T1000 (cell line): ENCODE results near the gene CDH4.
"Not testable (repeated sequence)": the region's sequence is repeated elsewhere in the genome, so short reads cannot be mapped to it uniquely, and the experiment has no call there.

Source experiments
- DNase-seq: peaks from one replicate; lab custom pipeline; 2025; ENCODE audit warnings: mixed read lengths; lab: John Stamatoyannopoulos, UW

Gene CDH4

GRCh38 chr20:61253640-61254511, 1.8 kb downstream of the CDH4 start:
- DNase-seq = no peak

GRCh38 chr20:61254881-61255626, 3.0 kb downstream of the CDH4 start:
- DNase-seq = no peak

GRCh38 chr20:61256365-61256764, 4.3 kb downstream of the CDH4 start:
- no peak for DNase-seq

GRCh38 chr20:61256824-61257223, 4.8 kb downstream of the CDH4 start:
- no peak for DNase-seq

GRCh38 chr20:61257611-61258010, 5.5 kb downstream of the CDH4 start:
- no peak for DNase-seq

- no peak for DNase-seq
Measured at GRCh38 chr20:61259741-61260140, 7.7 kb downstream of the CDH4 start.

GRCh38 chr20:61260905-61261304, 8.8 kb downstream of the CDH4 start:
- DNase-seq = no peak

- no peak for DNase-seq
Measured at GRCh38 chr20:61262036-61262435, 10.0 kb downstream of the CDH4 start.

GRCh38 chr20:61262514-61262913, 10.5 kb downstream of the CDH4 start:
- no peak for DNase-seq

- DNase-seq = no peak
Measured at GRCh38 chr20:61263084-61263695, 11.1 kb downstream of the CDH4 start.

- DNase-seq = no peak
Measured at GRCh38 chr20:61263938-61264337, 11.9 kb downstream of the CDH4 start.

- DNase-seq = no peak
Measured at GRCh38 chr20:61267241-61267640, 15.2 kb downstream of the CDH4 start.

- no peak for DNase-seq
Measured at GRCh38 chr20:61268024-61268423, 16.0 kb downstream of the CDH4 start.

GRCh38 chr20:61271312-61272231, 19.5 kb downstream of the CDH4 start:
- DNase-seq = no peak

GRCh38 chr20:61273024-61273423, 21.0 kb downstream of the CDH4 start:
- not testable (repeated sequence) for DNase-seq

- not testable (repeated sequence) for DNase-seq
Measured at GRCh38 chr20:61273666-61274065, 21.6 kb downstream of the CDH4 start.

- no peak for DNase-seq
Measured at GRCh38 chr20:61274326-61274725, 22.3 kb downstream of the CDH4 start.

- no peak for DNase-seq
Measured at GRCh38 chr20:61278296-61278695, 26.2 kb downstream of the CDH4 start.

- no peak for DNase-seq
Measured at GRCh38 chr20:61279621-61280150, 27.6 kb downstream of the CDH4 start.

- DNase-seq = no peak
Measured at GRCh38 chr20:61280217-61280980, 28.3 kb downstream of the CDH4 start.
